Sciatic nerve (tissue), 2 donors: ENCODE data around the gene CTAG1B. TPM values are rescaled to one million over a fixed set of nuclear protein-coding genes. Genes with fewer than 3 reads are reported as not detected.
"Not testable (repeated sequence)": the region's sequence is repeated elsewhere in the genome, so short reads cannot be mapped to it uniquely, and the experiment has no call there.

Experiments
- ATAC-seq: fragments of 200-7000 bp; cut with Tn5 transposase; one replicate; pipeline ENCODE4 v1.9.1; 2020; ENCODE audit warnings: mild to moderate bottlenecking, moderate library complexity
- DNase-seq: peaks from one replicate; pipeline ENCODE4 v3.0.0-alpha.2; 2020; ENCODE audit warnings: low spot score
- intact Hi-C: fragments of 100-400 bp; cut with DNase I; formaldehyde crosslinking; loops from one replicate; pipeline ENCODE4 v1.14.2; 2022
- total RNA-seq: library from RNA; stranded (reverse); fragmentation: NEBNext Ultra II Directional; extraction: Animal tissue kit (Norgen Biotek cat#: 25700); gene quantifications from one replicate; pipeline ENCODE4 v1.2.1, GENCODE V29; 2021
- donor health status: DM: no; HTN: no; CAD: no.
- donor health status: DM: no; HTN: no; CAD: no.

Gene CTAG1B
- total RNA-seq, 1 donor from 2014 or later = not detected

GRCh38 chrX:154633661-154634060 lies 14.6 kb upstream of the CTAG1B start:
- peak; percentile 34 for ATAC-seq
- DNase-seq, intact Hi-C loops: not testable (repeated sequence)

- ATAC-seq, DNase-seq, intact Hi-C loops: not testable (repeated sequence)
These were observed 11.9 kb upstream of the CTAG1B start for GRCh38 chrX:154630949-154631348.

GRCh38 chrX:154628960-154629359 lies 9.9 kb upstream of the CTAG1B start:
- intact Hi-C loops = not testable (repeated sequence)

GRCh38 chrX:154620767-154621414 lies 1.8 kb upstream of the CTAG1B start:
- intact Hi-C loops, DNase-seq: not testable (repeated sequence)
- peak; percentile 75 for ATAC-seq

More at GRCh38 chrX:154628960-154629359, 9.9 kb upstream of the CTAG1B start:
- DNase-seq = not testable (repeated sequence)
- ATAC-seq = peak; percentile 56

GRCh38 chrX:154613586-154613985 lies 5.5 kb downstream of the CTAG1B start:
- DNase-seq, ATAC-seq, intact Hi-C loops: not testable (repeated sequence)

GRCh38 chrX:154611146-154611545 lies 7.9 kb downstream of the CTAG1B start:
- intact Hi-C loops, ATAC-seq, DNase-seq: not testable (repeated sequence)

- ATAC-seq, intact Hi-C loops, DNase-seq: not testable (repeated sequence)
These were observed 10.3 kb downstream of the CTAG1B start for GRCh38 chrX:154608823-154609222.

- DNase-seq, ATAC-seq, intact Hi-C loops: not testable (repeated sequence)
These were observed 11.1 kb downstream of the CTAG1B start for GRCh38 chrX:154607976-154608375.

- ATAC-seq (no peak), DNase-seq (no peak)
- intact Hi-C loops = no loop called here
These were observed 11.7 kb downstream of the CTAG1B start for GRCh38 chrX:154607370-154607769.

- intact Hi-C loops = no loop called here
- no peak for ATAC-seq
- no peak for DNase-seq
These were observed 13.5 kb downstream of the CTAG1B start for GRCh38 chrX:154605566-154605965.

GRCh38 chrX:154603438-154604430 lies 15.3 kb downstream of the CTAG1B start:
- DNase-seq = no peak
- ATAC-seq = no peak
- intact Hi-C loops = no loop called here

- intact Hi-C loops = no loop called here
- ATAC-seq (no peak), DNase-seq (no peak)
These were observed 16.2 kb downstream of the CTAG1B start for GRCh38 chrX:154602766-154603437.

- DNase-seq (no peak), ATAC-seq (no peak)
- intact Hi-C loops = no loop called here
These were observed 16.9 kb downstream of the CTAG1B start for GRCh38 chrX:154602226-154602625.

GRCh38 chrX:154600759-154601374 lies 18.2 kb downstream of the CTAG1B start:
- DNase-seq (no peak), ATAC-seq (no peak)
- intact Hi-C loops = no loop called here

GRCh38 chrX:154599531-154599930 lies 19.6 kb downstream of the CTAG1B start:
- ATAC-seq = no peak
- no peak for DNase-seq
- intact Hi-C loops = no loop called here

GRCh38 chrX:154598656-154599055 lies 20.4 kb downstream of the CTAG1B start:
- ATAC-seq (no peak), DNase-seq (no peak)
- intact Hi-C loops = no loop called here

- intact Hi-C loops = no loop called here
- no peak for ATAC-seq
- DNase-seq = no peak
These were observed 21.9 kb downstream of the CTAG1B start for GRCh38 chrX:154597221-154597620.

GRCh38 chrX:154596290-154596929 lies 22.7 kb downstream of the CTAG1B start:
- intact Hi-C loops = no loop called here
- DNase-seq (no peak), ATAC-seq (no peak)
